ENCODE data around the gene ALG1L2. TPM values are rescaled to one million over a fixed set of nuclear protein-coding genes. Genes with fewer than 3 reads are reported as not detected.

The ALG1L2 gene
- total RNA-seq, 1 experiment from 2014 or later = not detected

Other genes starting within 250 kb of the ALG1L2 start
- gene TMCC1, start 188.1 kb upstream of the ALG1L2 start, total RNA-seq (2014; rRNA removed; shearing (Covaris generic); ENCODE audit: low replicate concordance) = 20.8 and 30.2 TPM in 2 replicates
- not detected in 2 replicates for gene TRH, start 107.1 kb upstream of the ALG1L2 start, total RNA-seq (2014; rRNA removed; shearing (Covaris generic); ENCODE audit: low replicate concordance)